Endothelial cell of hepatic sinusoid (primary cell): ENCODE measurements around the gene SSH3.

Experiments
- in situ Hi-C: cut with HindIII; loops from 2 replicates; pipeline ENCODE4 v1.10.0; 2017; ENCODE audit warnings: low sequenced_read_pairs

The SSH3 gene

DNA sequence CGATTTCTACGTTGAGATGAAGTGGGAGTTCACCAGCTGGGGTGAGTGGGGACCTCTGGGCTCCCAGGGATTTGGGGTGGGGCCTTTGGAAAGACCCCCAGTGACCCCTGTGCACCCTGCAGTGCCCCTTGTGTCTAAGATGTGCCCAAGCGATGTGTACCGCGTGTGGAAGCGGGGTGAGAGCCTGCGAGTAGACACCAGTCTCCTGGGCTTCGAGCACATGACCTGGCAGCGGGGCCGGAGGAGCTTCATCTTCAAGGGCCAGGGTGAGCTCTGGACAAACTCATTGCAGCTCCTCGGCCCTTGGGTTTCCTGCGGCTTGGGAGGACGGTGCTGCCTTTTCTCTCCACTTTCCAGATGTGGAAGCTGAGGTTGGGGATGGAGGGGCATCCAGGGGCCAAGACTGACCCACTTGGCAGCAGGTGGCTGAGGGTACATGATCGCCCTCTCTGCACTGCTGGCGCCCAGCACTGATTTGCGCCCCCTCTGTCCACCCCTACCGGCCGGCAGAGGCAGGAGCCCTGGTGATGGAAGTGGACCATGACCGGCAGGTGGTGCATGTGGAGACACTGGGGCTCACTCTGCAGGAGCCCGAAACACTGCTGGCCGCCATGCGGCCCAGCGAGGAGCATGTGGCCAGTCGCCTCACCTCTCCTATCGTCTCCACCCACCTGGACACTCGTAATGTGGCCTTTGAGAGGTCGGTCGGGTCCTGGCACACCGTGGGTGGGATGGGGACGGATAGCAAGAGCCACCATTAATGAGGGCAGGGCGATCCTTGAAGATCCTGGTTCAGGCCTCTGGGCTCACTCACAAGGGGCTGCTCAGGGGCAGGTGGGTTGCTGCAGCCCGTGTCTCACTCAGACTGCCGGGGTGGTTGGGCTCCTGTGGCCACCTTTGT, 11.6 kb upstream of the SSH3 start:
- in situ Hi-C loops = no loop called here

DNA sequence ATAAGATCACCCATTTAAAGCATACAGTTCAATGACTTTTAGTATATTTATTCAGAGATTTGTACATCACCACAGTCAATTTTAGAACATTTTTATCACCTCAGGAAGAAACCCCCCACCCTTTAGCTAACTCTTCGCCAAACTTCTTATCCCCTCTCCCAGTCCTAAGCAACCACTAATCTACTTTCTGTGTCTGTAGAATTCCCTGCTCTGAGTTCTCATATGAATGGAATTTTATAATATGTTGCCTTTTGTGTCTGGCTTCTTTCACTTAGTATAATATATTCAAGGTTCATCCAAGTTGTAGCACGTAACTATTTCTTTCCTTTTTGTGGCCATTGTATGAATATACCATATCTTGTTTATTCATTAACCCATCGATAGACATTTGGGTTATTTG, 10.7 kb upstream of the SSH3 start:
- in situ Hi-C loops = no loop called here

DNA sequence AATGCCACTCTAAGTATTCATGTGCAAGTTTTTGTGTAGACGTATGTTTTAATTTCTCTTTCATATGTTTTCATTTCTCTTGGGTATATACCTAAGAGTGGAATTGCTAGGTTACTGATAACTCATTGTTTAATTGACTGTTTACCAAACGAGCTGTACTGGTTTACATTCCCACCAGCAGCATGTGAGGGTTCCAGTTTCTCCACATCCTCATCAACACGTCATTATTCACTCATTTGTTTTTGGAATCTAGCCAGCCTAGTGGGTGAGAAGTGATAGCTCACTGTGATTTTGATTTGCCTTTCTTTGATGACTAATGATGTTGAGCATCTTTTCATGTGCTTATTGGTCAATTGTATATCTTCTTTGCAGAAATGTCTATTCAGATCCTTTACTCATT, 10.2 kb upstream of the SSH3 start:
- in situ Hi-C loops = no loop called here

DNA sequence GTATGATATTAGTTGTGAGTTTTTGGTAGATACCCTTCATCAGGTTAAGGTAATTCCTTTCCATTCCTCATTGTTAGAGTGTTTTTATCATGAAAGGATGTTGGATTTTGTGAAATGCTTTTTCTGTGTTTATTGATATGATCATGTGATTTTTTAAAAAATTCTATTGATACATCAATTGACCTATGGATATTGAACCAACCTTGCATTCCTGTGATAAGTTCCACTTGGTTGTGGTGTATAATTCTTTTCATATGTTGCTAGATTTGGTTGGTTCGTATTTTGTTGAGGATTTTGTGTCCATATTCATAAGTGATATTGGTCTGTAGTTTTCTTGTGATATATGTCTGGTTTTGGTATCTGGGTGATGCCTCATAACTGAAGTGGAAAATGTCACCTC, 7.5 kb upstream of the SSH3 start:
- in situ Hi-C loops = no loop called here

DNA sequence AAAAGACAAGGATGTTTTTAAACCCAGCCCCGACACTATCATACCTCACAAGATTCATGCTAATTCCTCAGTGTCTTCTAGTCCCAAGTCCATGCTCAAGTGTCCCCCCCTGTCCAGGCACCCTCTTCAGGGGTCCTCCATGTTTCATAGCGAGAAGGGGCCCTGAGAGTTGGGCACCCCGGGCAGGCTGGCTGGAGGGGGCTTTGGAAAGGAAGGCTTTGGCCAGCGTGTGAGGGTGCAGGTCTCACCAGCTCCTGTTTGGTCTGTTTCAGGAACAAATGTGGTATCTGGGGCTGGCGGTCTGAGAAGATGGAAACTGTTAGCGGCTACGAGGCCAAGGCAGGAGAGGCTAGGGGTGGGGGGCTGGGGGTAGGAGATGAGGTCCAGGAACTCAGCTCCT, 4.5 kb upstream of the SSH3 start:
- in situ Hi-C loops = no loop called here

DNA sequence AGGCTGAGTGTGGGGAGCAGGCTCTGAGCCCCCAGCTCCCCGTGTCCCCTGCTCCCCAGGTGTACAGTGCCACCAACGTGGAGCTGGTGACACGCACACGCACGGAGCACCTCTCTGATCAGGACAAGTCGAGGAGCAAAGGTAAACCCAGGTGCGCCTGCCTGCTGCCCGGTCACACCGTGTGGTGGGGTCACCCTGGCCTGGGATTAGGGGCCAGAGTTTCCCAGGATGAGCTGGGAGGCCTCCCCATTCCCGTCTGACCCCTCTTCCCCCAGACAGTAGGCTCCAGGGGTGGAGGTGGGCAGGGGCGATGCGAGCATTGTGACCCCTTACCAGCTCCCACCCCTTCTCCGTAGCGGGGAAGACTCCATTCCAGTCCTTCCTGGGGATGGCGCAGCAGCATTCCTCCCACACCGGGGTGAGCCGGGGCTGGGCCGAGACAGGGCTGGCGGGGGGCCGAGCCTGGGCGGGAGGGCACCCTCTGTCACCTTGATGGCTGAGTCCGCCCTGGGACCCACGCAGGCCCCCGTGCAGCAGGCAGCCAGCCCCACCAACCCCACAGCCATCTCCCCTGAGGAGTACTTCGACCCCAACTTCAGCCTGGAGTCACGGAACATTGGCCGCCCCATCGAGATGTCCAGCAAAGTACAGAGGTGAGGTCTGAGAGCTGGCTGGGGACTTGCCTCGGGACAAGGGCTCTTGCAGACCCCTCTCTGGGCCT, 3.7 kb upstream of the SSH3 start:
- in situ Hi-C loops = no loop called here

DNA sequence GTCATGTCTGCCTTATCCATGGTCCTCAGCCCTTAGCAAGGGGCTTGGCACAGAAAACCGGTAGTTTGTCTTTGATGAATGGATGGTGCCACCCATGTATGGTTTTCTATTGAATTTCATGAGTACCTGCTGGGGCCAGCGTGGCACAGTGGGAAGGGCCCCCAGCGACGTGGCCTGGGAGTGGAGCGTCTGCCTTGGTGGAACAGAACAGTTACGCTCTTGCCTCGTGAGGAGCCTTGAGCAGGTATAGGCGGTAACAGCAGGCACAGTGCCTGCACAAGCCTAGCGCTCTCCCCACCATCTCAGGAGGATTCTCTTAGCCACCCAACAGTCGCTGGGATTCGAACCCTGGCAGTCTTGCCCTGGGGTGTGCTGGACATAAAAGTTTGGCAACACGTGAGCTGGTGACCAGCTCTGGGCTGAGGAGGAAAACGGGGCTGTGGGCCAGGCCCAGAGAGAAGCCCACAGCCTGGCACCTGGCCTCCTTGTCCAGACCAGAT, 3.0 kb upstream of the SSH3 start:
- in situ Hi-C loops = no loop called here

DNA sequence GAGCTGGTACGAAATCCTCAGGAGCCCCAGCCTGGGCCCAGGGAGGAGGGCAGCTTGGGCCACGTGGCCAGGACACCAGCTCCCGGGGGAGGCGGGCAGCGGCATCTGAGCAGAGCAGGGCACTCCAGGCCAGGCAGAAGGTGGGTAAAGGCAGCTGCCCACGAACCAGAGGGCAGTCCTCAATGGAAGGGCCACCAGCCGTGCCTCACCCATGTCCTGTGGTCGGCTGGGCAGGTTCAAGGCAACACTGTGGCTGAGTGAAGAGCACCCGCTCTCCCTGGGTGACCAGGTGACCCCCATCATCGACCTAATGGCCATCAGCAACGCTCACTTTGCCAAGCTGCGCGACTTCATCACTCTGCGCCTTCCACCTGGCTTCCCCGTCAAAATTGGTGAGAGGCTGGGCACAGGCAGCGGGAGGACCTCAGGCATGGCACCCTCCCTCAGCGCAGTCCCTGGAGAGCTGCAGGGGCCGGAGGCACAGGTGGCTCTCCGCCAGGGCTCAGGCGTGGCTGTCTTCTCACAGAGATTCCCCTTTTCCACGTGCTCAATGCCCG, 2.5 kb upstream of the SSH3 start:
- in situ Hi-C loops = no loop called here

DNA sequence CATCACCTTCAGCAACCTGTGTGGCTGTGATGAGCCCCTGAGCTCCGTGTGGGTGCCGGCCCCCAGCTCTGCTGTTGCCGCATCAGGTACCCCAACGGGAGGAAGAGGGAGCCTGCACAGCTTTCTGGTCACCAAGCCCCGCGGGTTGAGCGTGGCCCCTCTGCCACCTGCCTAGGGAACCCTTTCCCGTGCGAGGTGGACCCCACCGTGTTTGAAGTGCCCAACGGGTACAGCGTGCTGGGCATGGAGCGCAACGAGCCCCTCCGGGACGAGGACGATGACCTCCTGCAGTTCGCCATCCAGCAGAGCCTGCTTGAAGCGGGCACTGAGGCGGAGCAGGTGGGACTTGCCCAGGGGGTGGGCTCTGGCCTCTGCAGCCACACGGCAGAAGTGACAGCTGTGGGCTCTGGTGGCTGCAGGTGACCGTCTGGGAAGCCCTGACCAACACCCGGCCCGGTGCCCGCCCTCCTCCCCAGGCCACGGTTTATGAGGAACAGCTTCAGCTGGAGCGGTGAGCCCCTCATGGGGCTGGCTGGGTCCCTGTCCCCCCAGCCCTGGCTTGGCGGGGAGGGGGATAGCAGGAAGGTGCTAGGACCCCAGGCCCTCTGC, 1.9 kb upstream of the SSH3 start:
- in situ Hi-C loops = no loop called here

DNA sequence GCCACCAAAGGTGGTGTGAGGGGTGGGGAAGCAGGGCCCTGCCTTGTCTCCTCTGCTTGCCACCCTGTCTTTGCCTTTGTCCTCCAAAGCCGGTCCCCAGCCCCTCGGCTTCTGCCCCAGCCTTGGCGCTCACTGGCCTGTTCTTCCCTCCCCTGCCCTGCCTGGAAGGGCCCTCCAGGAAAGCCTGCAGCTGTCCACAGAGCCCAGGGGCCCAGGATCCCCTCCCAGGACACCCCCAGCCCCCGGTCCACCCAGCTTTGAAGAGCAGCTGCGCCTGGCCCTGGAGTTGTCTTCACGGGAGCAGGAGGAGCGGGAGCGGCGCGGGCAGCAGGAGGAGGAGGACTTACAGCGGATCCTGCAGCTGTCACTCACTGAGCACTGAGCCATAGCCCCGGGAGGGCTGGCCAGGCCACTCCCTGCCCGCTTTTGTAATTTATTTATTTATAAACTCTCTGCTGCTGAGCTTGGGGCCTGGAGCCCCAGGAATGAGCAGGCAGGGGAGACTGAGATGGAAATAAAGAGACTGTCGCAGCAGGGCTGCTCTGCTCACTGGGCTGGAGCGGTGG, 1.3 kb upstream of the SSH3 start:
- in situ Hi-C loops = no loop called here

DNA sequence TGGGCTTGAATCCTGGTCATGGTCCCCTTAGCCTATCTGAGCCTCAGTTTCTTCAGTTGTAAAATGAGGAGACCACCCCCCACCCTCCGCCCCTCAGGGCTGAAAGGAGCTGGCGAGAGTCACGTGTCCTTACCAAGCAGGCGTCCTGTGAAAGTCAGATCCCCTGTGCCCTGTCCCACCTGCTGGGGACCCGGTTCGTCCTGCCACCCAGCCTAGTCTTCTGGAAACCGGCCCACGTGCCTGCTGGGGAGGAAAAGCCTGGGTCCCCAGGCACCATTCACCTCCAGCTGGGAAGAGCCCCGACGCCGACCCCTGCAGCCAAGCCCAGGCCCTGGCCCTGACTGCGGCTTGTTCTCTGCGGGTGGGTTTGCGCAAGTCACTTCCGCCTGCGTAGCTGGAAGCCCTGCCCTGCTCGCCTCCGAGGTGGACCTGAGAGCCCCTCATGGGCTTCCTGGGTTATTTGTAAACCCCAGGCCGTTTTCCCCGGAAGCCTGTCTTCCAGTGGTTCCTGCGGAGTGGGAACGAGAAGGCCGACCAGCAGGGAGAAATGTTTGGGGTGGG, 679 bp upstream of the SSH3 start:
- in situ Hi-C loops = no loop called here

DNA sequence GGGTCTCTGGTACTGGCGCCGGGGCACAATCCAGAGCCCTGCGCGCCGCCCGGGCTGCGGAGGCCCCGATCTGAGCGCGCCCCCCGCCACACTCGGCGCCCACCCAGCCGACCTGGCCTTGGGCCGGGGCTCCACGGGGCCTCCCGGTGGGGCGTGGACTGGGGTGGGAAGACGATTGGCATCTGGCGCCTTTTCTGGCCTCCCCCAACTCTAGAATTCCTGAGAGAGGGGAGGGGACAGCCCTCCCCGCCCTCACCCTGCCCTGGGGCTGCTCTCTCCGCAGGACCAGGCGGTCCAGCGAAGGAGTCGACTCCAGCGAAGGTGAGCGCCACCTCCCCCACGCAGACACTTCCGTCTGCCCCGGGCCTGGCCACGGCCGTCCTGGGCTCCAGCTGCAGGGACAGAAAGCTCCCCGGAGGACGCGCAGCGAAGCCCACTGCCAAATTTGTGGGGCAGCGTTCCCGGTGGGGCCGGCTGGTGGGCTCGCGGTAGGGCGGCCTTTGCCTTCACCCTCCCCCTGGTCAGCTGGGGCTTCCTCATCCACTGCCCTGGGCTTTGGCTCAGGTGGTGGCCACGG, 593 bp downstream of the SSH3 start:
- in situ Hi-C loops = no loop called here

DNA sequence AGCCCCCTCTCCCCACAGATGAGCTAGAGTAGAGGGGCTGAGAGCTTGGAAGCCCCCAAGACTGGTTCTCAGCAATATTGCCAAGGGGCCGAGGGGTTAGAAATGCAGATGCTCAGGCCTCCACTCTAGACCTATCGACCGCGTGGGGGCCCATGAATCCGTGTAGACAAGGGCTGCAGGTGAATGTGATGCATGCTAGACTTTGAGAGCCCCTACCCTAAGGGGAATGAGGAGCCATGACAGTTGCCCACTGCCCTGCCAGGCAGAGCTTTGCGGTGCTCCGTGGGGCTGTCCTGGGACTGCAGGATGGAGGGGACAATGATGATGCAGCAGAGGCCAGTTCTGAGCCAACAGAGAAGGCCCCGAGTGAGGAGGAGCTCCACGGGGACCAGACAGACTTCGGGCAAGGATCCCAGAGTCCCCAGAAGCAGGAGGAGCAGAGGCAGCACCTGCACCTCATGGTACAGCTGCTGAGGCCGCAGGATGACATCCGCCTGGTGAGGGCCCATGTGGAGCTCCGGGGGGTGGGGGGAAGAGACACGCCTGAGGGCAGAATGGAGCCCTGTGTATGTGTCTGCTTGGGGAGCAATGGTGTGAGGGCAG, 1.3 kb downstream of the SSH3 start:
- in situ Hi-C loops = no loop called here

DNA sequence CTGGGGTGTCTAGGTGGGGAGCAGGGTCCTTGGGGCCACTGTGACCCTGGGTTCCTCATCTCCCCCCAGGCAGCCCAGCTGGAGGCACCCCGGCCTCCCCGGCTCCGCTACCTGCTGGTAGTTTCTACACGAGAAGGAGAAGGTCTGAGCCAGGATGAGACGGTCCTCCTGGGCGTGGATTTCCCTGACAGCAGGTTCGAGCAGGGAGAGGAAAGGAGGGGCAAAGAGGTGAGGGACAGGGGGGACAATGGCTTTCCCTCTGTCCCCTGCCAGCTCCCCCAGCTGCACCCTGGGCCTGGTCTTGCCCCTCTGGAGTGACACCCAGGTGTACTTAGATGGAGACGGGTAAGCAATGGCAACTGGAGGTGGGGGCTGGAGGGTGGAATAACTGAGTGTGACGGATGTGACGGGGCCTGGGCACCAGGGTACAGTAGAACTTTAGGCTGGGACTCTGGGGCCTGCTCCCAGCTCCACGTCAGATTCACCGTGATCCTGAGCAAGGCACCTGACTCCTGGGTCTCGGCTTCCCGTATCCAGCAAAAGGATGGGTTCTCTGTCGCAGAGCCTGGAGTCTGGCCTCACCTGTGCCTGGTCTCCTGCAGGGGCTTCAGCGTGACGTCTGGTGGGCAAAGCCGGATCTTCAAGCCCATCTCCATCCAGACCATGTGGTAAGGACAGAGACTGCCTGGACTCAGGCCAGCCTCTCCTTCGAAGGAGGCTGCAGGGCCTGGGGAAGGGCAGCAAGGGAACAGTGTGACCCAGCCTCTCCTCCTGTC, 3.6 kb downstream of the SSH3 start:
- in situ Hi-C loops = no loop called here

DNA sequence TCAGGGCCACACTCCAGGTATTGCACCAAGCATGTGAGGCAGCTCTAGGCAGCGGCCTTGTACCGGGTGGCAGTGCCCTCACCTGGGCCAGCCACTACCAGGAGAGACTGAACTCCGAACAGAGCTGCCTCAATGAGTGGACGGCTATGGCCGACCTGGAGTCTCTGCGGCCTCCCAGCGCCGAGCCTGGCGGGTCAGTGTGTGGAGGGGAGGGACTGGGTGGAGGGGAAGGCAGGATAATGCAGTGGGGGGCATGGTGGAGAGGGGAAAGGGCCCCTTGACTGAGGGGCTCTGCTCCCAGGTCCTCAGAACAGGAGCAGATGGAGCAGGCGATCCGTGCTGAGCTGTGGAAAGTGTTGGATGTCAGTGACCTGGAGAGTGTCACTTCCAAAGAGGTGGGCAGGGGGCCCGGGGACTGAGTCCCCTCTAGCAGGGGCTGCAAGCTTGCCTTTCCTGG, 4.2 kb downstream of the SSH3 start:
- in situ Hi-C loops = no loop called here

DNA sequence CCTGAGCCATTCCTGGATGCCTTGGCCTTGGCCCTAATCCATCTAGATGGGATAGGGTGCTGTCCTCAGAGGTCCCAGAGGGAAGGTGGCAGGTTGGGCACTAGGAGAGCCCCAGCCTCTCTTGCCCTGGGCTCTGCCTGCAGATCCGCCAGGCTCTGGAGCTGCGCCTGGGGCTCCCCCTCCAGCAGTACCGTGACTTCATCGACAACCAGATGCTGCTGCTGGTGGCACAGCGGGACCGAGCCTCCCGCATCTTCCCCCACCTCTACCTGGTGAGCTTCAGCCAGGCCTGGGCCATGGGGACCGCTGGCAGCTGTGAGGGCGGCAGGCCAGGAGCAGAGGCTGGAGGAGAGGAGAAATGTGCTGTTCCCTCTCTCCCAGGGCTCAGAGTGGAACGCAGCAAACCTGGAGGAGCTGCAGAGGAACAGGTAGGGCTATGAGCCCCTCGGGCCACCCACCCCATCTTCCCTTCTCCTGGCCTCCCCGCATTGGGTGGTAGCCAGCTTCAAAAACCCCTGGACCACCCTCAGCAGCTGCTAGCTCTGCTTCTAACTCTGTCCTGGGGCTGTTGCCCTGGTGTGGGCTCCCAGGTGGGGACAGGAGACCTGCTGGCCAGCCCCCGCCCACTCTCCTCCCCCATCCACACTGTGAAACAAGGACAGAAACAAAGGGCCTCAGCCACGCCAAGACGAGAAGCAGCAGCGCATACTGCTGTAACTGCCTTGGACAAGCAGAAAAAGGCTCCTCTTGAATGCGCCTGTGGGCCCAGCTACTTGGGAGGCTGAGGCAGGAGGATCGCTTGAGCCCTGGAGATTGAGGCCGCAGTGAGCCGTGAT, 4.9 kb downstream of the SSH3 start:
- in situ Hi-C loops = no loop called here

DNA sequence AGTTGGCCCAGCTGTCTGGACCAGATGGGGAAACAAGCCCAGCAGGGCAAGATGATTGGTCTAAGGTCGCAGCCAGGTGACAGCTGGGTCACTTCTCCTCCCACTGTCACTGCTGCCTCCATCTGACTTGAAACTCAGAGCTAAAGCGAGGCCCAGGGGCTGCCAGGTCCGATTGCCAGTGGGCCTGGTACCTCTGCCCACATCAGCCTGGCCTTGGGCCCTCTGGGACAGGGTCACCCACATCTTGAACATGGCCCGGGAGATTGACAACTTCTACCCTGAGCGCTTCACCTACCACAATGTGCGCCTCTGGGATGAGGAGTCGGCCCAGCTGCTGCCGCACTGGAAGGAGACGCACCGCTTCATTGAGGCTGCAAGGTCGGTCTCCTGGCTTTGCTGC, 5.8 kb downstream of the SSH3 start:
- in situ Hi-C loops = no loop called here

DNA sequence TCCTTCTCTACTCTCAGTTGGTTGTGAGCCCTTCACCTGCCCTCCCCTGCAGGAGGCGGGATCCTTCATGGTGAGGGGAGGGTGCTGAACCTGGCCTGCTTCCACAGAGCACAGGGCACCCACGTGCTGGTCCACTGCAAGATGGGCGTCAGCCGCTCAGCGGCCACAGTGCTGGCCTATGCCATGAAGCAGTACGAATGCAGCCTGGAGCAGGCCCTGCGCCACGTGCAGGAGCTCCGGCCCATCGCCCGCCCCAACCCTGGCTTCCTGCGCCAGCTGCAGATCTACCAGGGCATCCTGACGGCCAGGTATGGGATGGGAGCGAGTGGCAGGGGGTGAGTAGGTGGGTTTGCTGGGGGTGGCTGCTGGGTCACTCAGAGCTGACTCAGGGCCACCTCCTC, 6.3 kb downstream of the SSH3 start:
- in situ Hi-C loops = no loop called here
